ENCODE results near the gene POLD1.

The POLD1 gene

GRCh38 chr19:50416034-50416977 is 32.2 kb downstream of the POLD1 start:
- no peaks in the 10 kb centered on the region for H3K9me3 ChIP-seq (ENCODE audit: severe bottlenecking)
- TF ChIP-seq, protein P1, sequence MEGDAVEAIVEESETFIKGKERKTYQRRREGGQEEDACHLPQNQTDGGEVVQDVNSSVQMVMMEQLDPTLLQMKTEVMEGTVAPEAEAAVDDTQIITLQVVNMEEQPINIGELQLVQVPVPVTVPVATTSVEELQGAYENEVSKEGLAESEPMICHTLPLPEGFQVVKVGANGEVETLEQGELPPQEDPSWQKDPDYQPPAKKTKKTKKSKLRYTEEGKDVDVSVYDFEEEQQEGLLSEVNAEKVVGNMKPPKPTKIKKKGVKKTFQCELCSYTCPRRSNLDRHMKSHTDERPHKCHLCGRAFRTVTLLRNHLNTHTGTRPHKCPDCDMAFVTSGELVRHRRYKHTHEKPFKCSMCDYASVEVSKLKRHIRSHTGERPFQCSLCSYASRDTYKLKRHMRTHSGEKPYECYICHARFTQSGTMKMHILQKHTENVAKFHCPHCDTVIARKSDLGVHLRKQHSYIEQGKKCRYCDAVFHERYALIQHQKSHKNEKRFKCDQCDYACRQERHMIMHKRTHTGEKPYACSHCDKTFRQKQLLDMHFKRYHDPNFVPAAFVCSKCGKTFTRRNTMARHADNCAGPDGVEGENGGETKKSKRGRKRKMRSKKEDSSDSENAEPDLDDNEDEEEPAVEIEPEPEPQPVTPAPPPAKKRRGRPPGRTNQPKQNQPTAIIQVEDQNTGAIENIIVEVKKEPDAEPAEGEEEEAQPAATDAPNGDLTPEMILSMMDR (IDR thresholded peaks at IDR 0.05; ENCODE audit: low read depth, low read length), result no peak
- no peak for DNase-seq
- H3K36me3 ChIP-seq, result peaks cover 28% of the 10 kb centered on the region
- H3K4me3 ChIP-seq (ENCODE audit: low read depth, low read length), result no peak overlapping the region
- H3K27me3 ChIP-seq (ENCODE audit: insufficient read depth, low read depth, severe bottlenecking), result no peaks in the 10 kb centered on the region
- no peak overlapping the region for H3K27ac ChIP-seq

DNA sequence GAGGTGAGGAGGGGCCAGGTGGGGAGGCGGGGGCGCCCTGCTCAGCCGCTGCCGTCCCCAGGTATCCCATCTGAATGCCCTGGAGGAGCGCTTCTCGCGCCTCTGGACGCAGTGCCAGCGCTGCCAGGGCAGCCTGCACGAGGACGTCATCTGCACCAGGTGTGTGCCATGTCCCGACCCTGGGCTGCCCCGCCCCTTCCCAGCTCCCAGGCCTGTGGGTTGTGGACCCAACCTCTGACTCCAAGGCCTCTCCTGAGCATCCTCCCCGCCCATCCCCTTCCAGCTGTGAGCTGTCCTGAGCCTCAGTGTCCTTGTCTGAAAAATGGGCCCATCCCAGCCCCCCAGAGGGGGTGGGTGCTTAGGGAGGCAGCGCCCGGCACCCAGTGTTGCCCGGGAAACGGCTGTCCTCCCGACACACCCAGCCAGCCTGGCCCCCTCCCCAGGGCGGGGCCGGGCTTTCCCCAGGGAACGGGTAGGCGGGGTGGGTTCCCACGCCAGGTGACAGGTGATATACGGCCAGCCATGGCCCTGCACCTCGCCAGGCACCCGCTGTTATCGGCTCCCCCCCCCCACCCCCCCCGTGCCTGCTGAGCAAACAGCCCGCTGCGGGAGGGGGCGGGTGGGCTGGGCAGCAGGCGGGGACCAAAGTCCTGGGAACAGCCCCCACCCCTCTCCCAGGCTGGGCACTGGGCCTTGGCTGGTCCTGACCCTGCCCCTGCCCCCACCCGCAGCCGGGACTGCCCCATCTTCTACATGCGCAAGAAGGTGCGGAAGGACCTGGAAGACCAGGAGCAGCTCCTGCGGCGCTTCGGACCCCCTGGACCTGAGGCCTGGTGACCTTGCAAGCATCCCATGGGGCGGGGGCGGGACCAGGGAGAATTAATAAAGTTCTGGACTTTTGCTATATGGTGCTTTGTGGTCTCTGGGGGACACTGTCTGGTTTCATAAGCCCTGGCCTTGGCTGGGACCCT is 33.2 kb downstream of the POLD1 start:
- Histone ChIP-seq H3K27ac (no peak overlapping the region), H3K9me3 (ENCODE audit: severe bottlenecking) (no peaks in the 10 kb centered on the region), H3K36me3 (peaks cover 23% of the 10 kb centered on the region), H3K4me3 (ENCODE audit: low read depth, low read length) (no peak overlapping the region), H3K27me3 (ENCODE audit: insufficient read depth, low read depth, severe bottlenecking) (no peaks in the 10 kb centered on the region)
- TF ChIP-seq, protein P1 (IDR thresholded peaks at IDR 0.05; ENCODE audit: low read depth, low read length), result no peak
- DNase-seq, result no peak

DNA sequence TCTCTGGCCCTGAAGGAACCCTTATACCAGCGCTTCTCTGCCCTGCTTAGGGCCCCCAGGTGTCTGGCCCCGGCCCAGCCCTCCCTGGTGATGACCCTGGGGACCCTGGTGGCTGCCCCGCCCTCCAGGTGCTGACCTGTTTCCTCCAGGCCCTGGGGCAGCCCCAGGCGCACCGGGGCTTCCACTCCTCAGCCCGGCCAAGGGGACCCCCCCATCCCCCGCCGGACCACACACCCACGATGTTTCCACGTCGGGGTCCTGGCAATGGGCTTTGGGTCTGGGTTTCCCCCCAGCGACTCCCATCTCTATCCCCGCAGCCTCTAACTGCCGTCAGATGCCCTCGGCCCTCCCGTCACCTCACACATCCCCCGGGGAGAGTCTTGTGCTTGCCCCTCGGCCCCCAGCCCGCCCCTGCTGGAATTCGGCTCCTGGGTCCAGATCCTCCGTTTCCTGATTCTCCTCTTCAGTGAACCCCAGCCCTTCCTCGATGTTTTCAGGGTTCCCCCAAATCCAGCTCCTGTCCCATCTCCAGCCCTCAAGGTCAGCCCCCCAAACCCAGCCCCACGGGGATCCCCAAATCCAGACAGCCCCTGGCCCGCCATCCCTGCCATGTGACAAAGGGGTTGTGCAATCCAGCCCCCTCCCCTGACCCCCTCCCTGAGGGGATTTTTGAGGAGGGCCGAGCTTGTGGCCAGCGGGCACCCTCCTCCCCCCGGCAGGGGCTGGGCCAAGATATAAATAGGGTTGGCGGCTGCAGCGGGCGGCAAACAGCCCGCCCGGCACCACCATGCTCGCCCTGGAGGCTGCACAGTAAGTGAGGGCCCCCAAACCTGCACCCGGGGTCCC is 34.3 kb downstream of the POLD1 start, which contains the start of gene SPIB:
Gene SPIB, plus strand, starts transcription at position 763 of the 846 bp plus-strand sequence. Its CDS starts 25 bp downstream, at position 788.
- Histone ChIP-seq H3K27me3 (ENCODE audit: insufficient read depth, low read depth, severe bottlenecking) (no peaks in the 10 kb centered on the region), H3K36me3 (peaks cover 14% of the 10 kb centered on the region), H3K4me3 (ENCODE audit: low read depth, low read length) (no peak within 1 kb of the TSS), H3K27ac (no peak within 1 kb of the TSS), H3K9me3 (ENCODE audit: severe bottlenecking) (no peaks in the 10 kb centered on the region)
- DNase-seq, result no peak
- TF ChIP-seq, protein P1 (IDR thresholded peaks at IDR 0.05; ENCODE audit: low read depth, low read length), result no peak

DNA sequence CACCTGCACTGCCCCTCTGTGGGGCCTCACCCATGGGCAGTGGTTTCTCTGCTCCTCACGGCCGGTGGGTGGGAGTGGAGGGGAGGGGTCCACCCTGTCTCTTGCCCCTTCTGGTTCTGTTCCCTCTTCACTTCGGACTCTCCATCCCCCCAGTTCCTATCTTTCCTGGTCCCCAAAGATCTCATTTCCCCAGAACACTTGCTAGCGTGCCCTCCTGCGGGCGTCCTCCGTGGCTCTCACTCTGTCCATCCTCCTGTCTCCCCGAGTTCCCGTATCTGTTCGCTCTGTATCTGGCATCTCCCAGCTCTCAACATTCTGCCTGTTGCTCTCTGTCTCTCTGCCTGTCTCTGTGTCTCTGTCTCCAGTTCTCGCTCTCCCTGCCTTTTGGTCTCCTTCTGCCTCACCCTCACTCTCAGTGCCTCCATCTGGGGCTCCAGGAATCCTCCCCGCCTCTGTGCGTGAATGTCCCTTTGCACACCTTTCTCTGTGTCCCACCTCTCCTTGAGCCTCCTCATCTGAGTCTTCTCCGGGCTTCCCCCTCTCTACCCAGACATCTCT is 35.0 kb downstream of the POLD1 start:
- H3K9me3 ChIP-seq (ENCODE audit: severe bottlenecking), result no peaks in the 10 kb centered on the region
- TF ChIP-seq, protein P1 (IDR thresholded peaks at IDR 0.05; ENCODE audit: low read depth, low read length), result no peak
- H3K27ac ChIP-seq, result no peak overlapping the region
- H3K36me3 ChIP-seq, result peaks cover 14% of the 10 kb centered on the region
- no peaks in the 10 kb centered on the region for H3K27me3 ChIP-seq (ENCODE audit: insufficient read depth, low read depth, severe bottlenecking)
- H3K4me3 ChIP-seq (ENCODE audit: low read depth, low read length), result no peak overlapping the region
- DNase-seq, result no peak

GRCh38 chr19:50419580-50420035 is 35.5 kb downstream of the POLD1 start:
- Histone ChIP-seq H3K4me3 (ENCODE audit: low read depth, low read length) (no peak overlapping the region), H3K9me3 (ENCODE audit: severe bottlenecking) (no peaks in the 10 kb centered on the region), H3K36me3 (peaks cover 10% of the 10 kb centered on the region), H3K27ac (no peak overlapping the region), H3K27me3 (ENCODE audit: insufficient read depth, low read depth, severe bottlenecking) (no peaks in the 10 kb centered on the region)
- TF ChIP-seq, protein P1 (IDR thresholded peaks at IDR 0.05; ENCODE audit: low read depth, low read length), result no peak
- DNase-seq, result no peak
